ENCODE measurements around the gene GPR148.
"Not testable (repeated sequence)": the region's sequence is repeated elsewhere in the genome, so short reads cannot be mapped to it uniquely, and the experiment has no call there.

GRCh38 chr2:130732257-130732656 lies 3.4 kb downstream of the GPR148 start:
- not testable (repeated sequence) for TF ChIP-seq POLR2AphosphoS5 (IDR thresholded peaks at IDR 0.05; ENCODE audit: low read depth); CTCF (conservative IDR thresholded peaks at IDR 0.05; ENCODE audit: low read depth in 2 of 2); CREB1 (CRISPR knock-in tag; IDR thresholded peaks at IDR 0.05; ENCODE audit: low read depth); EZH2phosphoT487 (IDR thresholded peaks at IDR 0.05; ENCODE audit: unreplicated experiment); EZH2 (IDR thresholded peaks at IDR 0.05; ENCODE audit: low read depth, unreplicated experiment); JUNB (IDR thresholded peaks at IDR 0.05; ENCODE audit: unreplicated experiment); REST (IDR thresholded peaks at IDR 0.05; ENCODE audit: unreplicated experiment); ZNF331 (CRISPR knock-in tag; IDR thresholded peaks at IDR 0.05; ENCODE audit: low read depth); ZNF114 (CRISPR knock-in tag; IDR thresholded peaks at IDR 0.05); NANOG (IDR thresholded peaks at IDR 0.05; ENCODE audit: borderline replicate concordance)
- TF ChIP-seq, protein P1, sequence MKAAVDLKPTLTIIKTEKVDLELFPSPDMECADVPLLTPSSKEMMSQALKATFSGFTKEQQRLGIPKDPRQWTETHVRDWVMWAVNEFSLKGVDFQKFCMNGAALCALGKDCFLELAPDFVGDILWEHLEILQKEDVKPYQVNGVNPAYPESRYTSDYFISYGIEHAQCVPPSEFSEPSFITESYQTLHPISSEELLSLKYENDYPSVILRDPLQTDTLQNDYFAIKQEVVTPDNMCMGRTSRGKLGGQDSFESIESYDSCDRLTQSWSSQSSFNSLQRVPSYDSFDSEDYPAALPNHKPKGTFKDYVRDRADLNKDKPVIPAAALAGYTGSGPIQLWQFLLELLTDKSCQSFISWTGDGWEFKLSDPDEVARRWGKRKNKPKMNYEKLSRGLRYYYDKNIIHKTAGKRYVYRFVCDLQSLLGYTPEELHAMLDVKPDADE (IDR thresholded peaks at IDR 0.05): not testable (repeated sequence)
- TF ChIP-seq, protein P2, sequence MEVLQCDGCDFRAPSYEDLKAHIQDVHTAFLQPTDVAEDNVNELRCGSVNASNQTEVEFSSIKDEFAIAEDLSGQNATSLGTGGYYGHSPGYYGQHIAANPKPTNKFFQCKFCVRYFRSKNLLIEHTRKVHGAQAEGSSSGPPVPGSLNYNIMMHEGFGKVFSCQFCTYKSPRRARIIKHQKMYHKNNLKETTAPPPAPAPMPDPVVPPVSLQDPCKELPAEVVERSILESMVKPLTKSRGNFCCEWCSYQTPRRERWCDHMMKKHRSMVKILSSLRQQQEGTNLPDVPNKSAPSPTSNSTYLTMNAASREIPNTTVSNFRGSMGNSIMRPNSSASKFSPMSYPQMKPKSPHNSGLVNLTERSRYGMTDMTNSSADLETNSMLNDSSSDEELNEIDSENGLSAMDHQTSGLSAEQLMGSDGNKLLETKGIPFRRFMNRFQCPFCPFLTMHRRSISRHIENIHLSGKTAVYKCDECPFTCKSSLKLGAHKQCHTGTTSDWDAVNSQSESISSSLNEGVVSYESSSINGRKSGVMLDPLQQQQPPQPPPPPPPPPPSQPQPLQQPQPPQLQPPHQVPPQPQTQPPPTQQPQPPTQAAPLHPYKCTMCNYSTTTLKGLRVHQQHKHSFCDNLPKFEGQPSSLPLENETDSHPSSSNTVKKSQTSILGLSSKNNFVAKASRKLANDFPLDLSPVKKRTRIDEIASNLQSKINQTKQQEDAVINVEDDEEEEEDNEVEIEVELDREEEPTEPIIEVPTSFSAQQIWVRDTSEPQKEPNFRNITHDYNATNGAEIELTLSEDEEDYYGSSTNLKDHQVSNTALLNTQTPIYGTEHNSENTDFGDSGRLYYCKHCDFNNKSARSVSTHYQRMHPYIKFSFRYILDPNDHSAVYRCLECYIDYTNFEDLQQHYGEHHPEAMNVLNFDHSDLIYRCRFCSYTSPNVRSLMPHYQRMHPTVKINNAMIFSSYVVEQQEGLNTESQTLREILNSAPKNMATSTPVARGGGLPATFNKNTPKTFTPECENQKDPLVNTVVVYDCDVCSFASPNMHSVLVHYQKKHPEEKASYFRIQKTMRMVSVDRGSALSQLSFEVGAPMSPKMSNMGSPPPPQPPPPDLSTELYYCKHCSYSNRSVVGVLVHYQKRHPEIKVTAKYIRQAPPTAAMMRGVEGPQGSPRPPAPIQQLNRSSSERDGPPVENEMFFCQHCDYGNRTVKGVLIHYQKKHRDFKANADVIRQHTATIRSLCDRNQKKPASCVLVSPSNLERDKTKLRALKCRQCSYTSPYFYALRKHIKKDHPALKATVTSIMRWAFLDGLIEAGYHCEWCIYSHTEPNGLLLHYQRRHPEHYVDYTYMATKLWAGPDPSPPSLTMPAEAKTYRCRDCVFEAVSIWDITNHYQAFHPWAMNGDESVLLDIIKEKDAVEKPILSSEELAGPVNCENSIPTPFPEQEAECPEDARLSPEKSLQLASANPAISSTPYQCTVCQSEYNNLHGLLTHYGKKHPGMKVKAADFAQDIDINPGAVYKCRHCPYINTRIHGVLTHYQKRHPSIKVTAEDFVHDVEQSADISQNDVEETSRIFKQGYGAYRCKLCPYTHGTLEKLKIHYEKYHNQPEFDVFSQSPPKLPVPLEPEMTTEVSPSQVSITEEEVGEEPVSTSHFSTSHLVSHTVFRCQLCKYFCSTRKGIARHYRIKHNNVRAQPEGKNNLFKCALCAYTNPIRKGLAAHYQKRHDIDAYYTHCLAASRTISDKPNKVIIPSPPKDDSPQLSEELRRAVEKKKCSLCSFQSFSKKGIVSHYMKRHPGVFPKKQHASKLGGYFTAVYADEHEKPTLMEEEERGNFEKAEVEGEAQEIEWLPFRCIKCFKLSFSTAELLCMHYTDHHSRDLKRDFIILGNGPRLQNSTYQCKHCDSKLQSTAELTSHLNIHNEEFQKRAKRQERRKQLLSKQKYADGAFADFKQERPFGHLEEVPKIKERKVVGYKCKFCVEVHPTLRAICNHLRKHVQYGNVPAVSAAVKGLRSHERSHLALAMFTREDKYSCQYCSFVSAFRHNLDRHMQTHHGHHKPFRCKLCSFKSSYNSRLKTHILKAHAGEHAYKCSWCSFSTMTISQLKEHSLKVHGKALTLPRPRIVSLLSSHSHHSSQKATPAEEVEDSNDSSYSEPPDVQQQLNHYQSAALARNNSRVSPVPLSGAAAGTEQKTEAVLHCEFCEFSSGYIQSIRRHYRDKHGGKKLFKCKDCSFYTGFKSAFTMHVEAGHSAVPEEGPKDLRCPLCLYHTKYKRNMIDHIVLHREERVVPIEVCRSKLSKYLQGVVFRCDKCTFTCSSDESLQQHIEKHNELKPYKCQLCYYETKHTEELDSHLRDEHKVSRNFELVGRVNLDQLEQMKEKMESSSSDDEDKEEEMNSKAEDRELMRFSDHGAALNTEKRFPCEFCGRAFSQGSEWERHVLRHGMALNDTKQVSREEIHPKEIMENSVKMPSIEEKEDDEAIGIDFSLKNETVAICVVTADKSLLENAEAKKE (CRISPR knock-in tag; IDR thresholded peaks at IDR 0.05): not testable (repeated sequence)

All from GM23338 (cell line).